ENCODE measurements around the gene KITLG. TPM values are rescaled to one million over a fixed set of nuclear protein-coding genes. Genes with fewer than 3 reads are reported as not detected.

Gene KITLG
- polyA plus RNA-seq, 1 of the 3 experiments (the other 2 are of a cell fraction): 8.9 TPM

- Histone ChIP-seq H3K79me2 (ENCODE audit: insufficient read depth) (peaks cover 60% of the 10 kb centered on the region), H3K27ac (ENCODE audit: low read depth in 2 of 2, low read length in 1 of 2) (peak overlapping the region in 1 of 2 experiments; percentile 62; a peak in 2 of 4 replicates), H4K20me1 (ENCODE audit: insufficient read depth) (no peaks in the 10 kb centered on the region), H3K4me2 (no peak overlapping the region), H3K9me2 (no peaks in the 10 kb centered on the region), H3K9ac (no peak overlapping the region), H3K9me3 (no peaks in the 10 kb centered on the region), H3K36me3 (replicated peaks in 1 of 2; ENCODE audit: control insufficient read depth in 1 of 2, insufficient read depth in 2 of 2, low read length in 1 of 2) (peaks cover 20 to 85% of the 10 kb centered on the region in 2 experiments), H3F3A (replicated peaks; ENCODE audit: insufficient read depth) (peaks cover 64% of the 10 kb centered on the region), H3K4me1 (ENCODE audit: control insufficient read depth in 1 of 2, insufficient read depth in 2 of 2, low read depth in 1 of 2, low read length in 1 of 2) (peaks cover 0 to 41% of the 10 kb centered on the region in 2 experiments; a peak in 2 of 4 replicates), H3K4me3 (ENCODE audit: low read depth in 2 of 2, low read length in 1 of 2) (no peak overlapping the region), H2AFZ (ENCODE audit: low read depth) (no peak overlapping the region), H3K27me3 (ENCODE audit: insufficient read depth) (no peaks in the 10 kb centered on the region)
- ChIA-PET POLR2A (no interaction called here), CTCF (interaction anchor here (1.1 to 1.4 kb wide), 2 partner anchors 11 to 370 kb away, joined by 3 read pairs; no protein-coding TSS in a partner anchor)
- TF ChIP-seq IRF3 (IDR thresholded peaks at IDR 0.05; ENCODE audit: low read depth, low read length): no peak
- no peak for TF ChIP-seq USF2 (IDR thresholded peaks at IDR 0.05; ENCODE audit: borderline replicate concordance, low read depth, low read length)
- TF ChIP-seq MXI1 (IDR thresholded peaks at IDR 0.05; ENCODE audit: low read depth, low read length): no peak
- no peak for TF ChIP-seq PBX3 (IDR thresholded peaks at IDR 0.05)
- TF ChIP-seq SMC3 (IDR thresholded peaks at IDR 0.05; ENCODE audit: low read depth, low read length): no peak
- no peak for TF ChIP-seq GATA2 (CRISPR knock-in tag; IDR thresholded peaks at IDR 0.05)
- TF ChIP-seq POLR2AphosphoS5 (IDR thresholded peaks at IDR 0.05; ENCODE audit: low read depth, low read length): no peak
- TF ChIP-seq NFIC (IDR thresholded peaks at IDR 0.05; ENCODE audit: borderline replicate concordance): no peak
- TF ChIP-seq RCOR1 (IDR thresholded peaks at IDR 0.05; ENCODE audit: low read length): no peak
- TF ChIP-seq JUND (IDR thresholded peaks at IDR 0.05): no peak
- TF ChIP-seq ZBTB33 (IDR thresholded peaks at IDR 0.05; ENCODE audit: borderline replicate concordance, low read depth): no peak
- no peak for TF ChIP-seq EZH2phosphoT487 (IDR thresholded peaks at IDR 0.05; ENCODE audit: borderline replicate concordance, low read depth)
- no peak for TF ChIP-seq RFX5 (IDR thresholded peaks at IDR 0.05; ENCODE audit: low read length)
- no peak for TF ChIP-seq TEAD4 (IDR thresholded peaks at IDR 0.05; ENCODE audit: borderline replicate concordance, insufficient read depth)
- no peak for DNase-seq
- WGBS (ENCODE audit: low lambda C conversion rate): 85% methylated on average over 2 of the region's 2 CpGs
These were observed 74.6 kb downstream of the KITLG start for GRCh38 chr12:88505696-88506095.

All from SK-N-SH (cell line).